ENCODE results near the gene PRTN3.

GRCh38 chr19:831407-832369 is 9.1 kb upstream of the PRTN3 start:
- TF ChIP-seq CTCF (conservative IDR thresholded peaks at IDR 0.05): no peak
- TF ChIP-seq ZFX (IDR thresholded peaks at IDR 0.05): no peak; the same call in 1 of the 2 replicates

Measured in C4-2B (cell line).